HG03342 (cell line): ENCODE data around the gene TSPAN33.
"Not testable (repeated sequence)": the region's sequence is repeated elsewhere in the genome, so short reads cannot be mapped to it uniquely, and the experiment has no call there.

ENCODE experiments used
- ATAC-seq: cut with Tn5 transposase; IDR thresholded peaks from one replicate; pipeline ENCODE4 v1.9.1; 2021; ENCODE audit warnings: mild to moderate bottlenecking, moderate library complexity; ENCODE audit not compliant: unreplicated experiment

Gene TSPAN33

DNA sequence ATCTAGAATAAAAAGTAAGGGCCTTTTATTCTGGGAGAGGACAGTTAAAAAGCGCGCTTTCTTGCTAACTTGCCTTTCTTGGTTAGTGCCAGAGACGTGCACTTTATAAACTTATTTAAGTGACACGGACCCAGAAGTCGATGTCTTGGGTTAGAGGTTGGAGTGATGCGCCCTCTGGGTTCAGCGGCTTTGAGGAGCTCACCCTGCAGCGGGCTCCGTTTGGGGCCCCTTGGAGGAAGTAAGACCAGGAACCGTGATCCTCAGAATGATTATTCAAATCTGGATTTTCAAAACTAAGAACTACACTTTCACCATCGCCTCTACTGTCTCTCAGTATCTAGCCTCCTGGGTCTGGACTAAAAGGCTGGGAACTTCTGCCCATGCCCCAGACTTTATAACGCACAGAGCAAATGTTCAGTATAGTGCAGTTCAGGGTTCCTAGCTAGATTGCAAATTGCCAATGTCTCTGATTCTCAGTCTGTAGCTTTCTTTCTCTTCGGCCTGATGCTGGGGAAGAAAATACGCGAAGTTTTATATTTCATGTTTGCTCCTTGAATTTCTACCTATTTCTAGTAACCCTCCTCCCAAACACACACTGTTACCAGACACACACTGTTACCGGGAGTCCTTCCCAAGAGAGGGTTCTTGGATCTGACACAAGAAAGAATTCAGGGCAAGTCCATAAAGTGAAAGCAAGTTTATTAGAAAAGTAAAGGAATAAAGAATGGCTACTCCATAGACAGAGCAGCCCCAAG is 25.4 kb downstream of the TSPAN33 start:
- peak; percentile 50 for ATAC-seq

DNA sequence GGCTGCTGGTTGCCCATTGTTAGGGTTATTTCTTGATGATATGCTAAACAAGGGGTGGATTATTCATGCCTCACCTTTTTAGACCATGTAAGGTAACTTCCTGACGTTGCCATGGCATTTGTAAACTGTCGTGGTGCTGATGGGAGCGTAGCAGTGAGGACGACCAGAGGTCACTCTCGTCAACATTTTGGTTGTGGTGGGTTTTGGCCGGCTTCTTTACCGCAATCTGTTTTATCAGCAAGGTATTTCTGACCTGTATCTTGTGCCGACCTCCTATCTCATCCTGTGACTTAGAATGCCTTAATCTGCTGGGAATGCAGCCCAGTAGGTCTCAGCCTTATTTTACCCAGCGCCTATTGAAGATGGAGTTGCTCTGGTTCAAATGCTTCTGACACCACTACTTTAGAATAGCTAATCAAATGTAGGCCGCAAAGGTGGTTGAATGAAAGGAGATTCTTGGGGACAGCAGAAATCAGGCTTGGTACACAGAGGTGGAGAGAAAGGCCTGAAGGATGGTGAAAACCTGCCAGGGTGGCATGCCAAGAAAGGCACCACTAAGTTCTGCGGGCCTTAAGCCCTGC is 26.0 kb downstream of the TSPAN33 start:
- ATAC-seq = no peak

DNA sequence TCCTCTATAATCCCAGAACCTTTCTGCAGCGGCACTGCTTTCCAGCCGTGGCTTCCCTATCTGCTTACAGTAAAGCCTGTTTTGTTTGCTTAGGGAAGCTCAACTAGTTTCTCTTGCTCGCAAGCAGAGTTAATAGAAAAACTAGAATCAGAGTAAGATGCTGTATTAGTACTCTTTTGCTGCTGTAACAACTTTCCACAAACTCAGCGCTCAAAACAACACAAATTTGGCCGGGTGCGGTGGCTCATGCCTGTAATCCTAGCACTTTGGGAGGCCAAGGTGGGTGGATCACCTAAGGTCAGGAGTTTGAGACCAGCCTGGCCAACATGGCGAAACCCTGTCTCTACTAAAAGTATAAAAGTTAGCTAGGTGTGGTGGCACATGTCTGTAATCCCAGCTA is 29.4 kb downstream of the TSPAN33 start:
- not testable (repeated sequence) for ATAC-seq

DNA sequence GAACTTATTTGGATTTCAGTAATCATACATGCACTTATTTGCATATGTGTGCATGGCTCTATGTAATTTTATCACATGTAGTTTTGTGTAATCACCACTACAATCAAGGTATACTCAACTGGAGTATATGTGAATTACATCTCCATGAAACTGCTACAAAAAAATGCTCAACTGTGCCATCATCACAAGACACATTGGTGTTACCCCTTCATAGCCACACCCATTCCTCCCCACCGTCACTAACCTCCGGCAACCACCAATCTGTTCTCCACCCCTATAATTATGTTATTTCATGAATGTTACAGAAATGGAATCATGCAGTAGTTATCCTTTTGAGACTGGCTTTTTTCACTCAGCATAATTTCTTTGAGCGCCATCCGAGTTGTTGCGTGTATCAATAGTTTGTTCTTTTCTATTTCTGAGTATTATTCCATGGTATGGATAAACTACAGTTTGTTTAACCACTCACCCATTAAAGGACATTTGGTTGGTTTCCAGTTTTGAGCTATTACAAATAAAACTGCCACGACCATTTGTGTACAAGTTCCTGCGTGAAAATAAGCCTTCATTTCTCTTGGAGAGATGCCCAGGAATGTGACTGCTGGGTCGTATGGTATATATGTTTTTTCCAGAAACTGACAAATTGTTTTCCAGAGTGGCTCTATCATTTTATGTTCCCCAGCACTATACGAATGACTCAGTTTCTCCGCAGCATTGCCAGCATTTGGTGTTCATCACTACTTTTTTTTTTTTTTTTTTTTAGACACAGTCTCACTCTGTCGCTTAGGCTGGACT is 32.6 kb downstream of the TSPAN33 start:
- ATAC-seq = no peak

DNA sequence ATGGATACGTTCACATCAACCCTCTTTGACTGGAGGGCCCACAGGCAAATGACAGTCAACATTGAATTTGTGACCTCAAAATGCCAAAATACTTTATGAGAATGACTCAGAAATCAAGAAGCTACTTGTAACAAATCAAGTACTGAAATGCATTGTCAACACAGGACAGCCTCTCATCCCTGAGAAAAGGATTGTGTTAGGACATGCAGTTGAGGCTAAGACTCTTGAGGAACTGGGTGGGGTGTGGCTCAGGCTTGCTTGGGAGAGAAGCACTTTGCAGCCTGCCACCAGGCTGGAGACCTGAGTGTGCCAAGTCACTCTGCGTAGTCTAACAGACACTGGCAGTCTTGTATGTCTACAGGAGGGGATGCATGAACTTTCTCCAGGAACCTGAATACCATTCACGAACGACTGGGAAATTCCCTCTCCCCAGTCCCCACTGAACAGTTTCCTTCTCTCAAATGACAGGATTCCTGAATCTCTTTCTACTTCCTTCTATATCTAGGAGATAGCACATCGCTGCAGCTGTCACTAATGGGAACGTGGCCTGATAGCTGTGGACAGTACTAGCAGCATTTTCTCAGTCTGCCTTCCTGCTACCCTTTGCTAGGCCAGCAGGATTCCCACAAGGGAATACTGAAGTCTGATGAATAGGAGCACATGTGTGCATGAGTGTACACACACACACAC is 40.6 kb downstream of the TSPAN33 start:
- ATAC-seq = no peak

DNA sequence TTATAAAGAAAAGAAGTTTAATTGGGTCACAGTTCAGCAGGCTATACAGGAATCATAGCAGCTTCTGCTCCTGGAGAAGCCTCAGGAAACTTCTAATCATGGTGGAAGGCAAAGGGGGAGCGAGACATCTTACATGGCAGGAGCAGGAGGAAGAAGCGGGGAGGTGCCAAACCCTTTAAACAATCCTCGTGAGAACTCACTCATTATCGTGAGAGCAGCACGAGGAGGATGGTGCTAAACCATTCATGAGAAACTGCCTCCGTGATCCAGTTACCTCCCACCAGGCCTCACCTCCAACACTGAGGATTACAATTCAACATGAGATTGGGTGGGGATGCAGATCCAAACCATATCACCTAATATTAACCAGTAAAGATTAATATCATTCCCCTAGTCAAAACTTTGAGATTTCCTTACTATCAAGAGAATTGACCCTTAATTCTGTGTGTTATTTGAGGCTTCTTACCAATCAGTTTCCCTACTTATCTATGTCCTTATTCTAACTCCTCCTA is 42.3 kb downstream of the TSPAN33 start:
- ATAC-seq = no peak

DNA sequence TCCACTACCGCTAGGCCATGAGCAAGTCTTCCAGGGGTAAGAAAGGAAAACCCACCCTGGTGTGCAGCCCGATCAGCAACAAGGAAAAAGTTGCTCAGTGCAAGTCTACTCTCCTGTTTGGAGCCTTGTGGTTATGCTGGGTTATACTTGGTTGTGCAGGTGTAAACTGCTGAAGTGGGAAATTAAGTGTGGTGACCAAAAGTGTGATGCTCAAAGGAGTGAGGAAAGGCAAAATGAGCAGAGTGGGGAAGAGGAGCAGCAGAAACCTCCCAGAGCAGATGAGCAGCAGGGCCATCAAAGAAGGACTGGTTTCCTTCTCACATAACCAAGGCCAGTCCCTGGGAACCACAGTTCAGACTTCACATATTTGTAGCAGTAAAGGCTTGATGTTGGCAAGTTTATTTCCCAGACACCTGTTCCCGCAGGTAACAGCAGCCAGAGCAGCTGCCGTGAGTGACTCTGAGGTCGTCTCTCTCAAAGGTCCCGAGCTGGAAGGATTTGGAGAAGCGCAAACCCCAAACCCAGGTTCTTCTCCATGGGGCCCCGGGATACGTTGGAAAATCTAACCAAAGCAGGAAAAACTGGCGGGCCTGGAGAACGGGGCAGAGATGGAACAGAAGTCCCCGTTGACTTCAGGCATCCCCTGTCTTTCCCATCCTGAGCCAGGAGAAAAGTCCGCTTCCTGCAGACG is 43.3 kb downstream of the TSPAN33 start:
- ATAC-seq = no peak

DNA sequence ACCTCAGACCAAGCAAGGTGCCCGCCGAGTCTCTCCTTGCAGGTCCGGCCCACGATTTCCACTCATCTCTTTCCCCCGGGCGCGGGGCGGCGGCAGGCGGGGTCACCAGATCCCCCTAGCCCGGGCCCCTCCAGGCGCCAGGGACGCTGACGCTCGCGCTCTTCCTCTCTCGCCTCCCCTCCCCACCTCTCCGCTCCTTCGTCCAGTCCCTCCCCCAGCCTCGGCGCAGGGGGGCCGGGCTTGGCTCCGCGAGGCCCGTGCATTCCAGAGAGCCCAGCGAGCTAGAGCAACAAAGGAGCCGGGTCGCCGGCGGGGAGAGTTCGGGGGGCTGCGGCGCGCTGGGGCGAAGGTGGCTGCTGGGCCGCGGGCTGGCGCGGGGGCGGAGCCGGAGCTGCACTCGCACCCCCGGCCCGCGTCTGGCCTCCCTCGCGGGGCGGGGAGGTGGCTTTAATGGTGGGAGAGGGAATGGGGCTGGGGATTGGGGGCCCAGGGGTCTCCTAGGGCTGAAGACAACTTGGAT is 43.9 kb downstream of the TSPAN33 start, which contains the start of gene SMO:
TSS of gene SMO (plus strand) at position 262 of the 520 bp plus-strand sequence. CDS start 519 bp downstream, outside the sequence.
- no peak for ATAC-seq

DNA sequence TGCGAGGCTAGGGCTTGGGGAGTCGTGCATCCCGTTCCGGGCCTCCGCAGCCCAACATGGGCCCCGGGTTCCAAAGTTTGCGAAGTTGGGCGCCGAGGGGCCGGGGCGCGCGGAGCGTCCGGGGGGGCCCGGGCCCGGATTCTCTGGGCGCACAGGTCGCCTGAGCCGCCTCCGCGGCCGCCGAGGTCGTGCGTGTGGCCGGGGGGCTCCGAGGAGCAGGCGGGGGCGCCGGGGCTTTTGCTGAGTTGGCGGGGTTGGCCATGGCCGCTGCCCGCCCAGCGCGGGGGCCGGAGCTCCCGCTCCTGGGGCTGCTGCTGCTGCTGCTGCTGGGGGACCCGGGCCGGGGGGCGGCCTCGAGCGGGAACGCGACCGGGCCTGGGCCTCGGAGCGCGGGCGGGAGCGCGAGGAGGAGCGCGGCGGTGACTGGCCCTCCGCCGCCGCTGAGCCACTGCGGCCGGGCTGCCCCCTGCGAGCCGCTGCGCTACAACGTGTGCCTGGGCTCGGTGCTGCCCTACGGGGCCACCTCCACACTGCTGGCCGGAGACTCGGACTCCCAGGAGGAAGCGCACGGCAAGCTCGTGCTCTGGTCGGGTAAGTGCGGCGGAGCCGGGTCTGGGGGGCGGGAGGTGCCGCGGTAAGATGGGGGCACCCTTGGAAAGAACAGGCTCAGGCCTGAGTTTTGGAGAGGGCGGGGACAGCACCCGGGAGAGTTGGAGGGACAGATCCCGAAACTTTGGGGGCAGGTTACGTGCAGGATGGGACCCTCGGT is 44.6 kb downstream of the TSPAN33 start:
- ATAC-seq = no peak

DNA sequence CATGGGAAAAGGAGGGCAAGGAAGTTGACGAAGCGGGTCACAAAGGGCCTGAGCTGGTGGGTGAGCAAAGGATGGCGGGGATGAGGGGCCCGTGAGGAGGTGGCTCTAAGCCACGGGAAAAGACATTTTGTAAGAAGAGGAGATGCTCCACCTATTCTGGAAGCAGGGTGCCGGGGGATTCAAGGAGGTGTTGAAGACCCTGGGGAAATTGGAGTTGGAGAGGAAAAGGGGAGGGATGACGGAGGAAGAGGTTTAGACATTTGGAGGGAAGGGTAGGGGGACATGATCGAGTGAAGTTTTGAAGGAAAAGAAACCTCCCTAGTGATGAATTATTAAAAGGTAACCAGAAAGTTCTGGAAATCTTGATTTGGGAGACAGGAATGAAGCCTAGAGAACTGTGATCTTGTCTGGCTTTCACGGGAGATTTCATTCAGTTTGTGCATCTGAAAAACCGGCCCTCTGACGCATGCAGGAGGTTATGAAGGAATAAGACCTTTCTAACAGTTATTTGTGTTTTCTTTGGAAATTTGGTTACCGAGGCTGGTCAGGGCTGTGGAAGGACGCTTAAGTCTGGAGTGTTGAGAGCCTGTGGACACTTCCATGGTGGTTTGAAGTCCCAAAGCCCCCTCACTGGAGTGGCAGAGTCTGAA is 45.3 kb downstream of the TSPAN33 start:
- no peak for ATAC-seq

DNA sequence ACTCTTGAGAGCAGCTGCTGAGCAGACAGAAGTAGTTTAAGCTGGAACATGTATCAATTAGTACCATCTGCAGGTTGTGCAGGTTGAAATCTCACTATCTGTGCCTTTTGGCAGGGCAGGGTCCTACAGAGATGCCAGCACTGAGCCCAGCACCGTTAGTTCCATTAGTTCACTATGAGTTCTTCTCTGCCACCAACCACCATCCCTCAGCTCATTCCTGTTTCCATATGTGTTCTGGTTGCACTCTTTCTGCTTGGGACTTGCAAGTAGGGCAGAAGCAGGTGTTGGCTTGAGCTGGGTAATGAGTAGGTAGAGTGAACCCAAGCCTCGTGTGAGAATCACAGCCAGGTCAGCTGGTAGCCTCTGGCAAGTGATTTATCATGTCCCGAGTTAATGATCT is 46.8 kb downstream of the TSPAN33 start:
- ATAC-seq = no peak

DNA sequence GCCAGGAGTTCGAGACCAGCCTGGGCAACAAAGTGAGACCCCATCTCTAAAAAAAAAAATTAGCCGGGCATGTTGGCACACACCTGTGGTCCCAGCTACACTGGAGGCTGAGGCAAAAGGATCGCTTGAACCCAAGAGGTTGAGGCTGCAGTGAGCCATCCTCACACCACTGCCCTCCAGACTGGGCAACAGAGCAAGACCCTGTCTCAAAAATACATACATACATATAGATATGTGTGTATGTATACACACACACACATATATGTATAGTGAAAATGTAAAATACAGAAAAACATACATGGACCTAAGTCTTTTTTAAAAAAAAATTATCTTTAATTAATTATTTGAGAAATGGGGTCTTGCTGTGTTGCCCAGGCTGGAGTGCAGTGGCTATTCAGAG is 49.4 kb downstream of the TSPAN33 start:
- ATAC-seq = no peak

DNA sequence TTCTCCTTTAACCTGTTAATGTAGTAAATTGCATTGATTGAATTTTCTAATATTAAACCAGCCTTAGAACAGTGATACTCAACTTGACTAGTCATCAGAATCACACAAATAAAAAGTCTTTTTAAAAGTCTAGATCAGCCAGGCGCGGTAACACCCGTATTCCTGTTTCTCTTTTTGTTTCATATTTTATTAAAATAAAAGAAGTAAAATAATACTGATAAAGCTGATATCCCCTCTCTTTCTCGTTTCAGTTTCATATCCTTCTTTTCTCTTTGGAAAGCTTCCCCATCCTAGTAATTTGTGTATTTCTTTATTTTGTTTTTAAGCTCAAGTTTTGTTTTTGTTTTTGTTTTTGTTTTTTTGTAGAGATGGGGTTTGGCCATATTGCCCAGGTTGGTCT is 53.3 kb downstream of the TSPAN33 start:
- ATAC-seq = no peak

DNA sequence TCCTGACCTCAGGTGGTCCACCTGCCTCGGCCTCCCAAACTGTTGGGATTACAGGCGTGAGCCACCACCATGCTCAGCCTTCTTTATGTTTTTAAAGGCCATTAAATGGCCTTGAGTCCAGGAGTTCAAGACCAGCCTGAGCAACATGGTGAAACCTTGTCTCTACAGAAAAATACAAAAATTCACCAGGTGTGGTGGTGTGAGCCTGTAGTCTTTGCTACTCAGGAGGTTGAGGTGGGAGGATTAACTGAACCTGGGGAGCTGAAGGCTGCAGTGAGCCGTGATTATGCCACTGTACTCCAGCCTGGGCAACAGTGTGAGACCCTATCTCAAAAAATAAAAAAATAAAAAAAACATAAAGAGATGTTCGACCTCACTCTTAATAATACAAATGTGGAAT is 54.9 kb downstream of the TSPAN33 start:
- ATAC-seq = no peak

DNA sequence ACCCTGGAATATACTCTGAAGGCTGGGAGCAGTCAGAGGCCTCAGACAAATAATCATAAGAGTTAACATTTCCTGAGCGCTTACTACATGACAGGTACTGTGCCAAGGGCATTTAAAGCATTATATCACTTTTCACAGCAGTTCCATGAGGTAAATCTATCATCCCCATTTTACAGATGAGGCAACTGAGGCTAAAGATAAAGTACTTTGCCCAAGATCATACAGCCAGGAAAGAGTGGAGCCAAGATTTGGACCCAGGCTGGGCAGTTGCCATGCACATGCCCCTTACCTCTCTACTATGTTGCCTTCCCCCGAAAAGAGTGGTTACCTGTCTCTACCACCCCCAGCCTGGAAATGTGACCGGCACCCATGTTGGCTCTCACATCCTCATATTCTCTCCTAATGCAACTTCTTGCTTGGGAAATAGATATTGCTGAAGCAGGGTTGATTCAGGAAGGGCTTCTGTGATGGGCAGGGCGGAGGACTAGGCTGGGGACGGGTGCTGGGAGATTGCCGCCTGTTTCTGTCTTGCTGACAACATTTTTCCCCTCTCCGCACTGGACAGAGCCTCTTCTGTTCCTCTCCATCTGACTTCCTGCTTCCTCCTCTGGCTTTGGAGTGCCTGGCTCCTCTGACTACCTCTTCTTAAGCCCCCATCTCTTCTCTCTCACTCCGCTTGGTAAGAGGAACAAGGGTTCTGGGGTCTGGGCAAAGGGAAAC is 57.7 kb downstream of the TSPAN33 start:
- ATAC-seq = no peak

DNA sequence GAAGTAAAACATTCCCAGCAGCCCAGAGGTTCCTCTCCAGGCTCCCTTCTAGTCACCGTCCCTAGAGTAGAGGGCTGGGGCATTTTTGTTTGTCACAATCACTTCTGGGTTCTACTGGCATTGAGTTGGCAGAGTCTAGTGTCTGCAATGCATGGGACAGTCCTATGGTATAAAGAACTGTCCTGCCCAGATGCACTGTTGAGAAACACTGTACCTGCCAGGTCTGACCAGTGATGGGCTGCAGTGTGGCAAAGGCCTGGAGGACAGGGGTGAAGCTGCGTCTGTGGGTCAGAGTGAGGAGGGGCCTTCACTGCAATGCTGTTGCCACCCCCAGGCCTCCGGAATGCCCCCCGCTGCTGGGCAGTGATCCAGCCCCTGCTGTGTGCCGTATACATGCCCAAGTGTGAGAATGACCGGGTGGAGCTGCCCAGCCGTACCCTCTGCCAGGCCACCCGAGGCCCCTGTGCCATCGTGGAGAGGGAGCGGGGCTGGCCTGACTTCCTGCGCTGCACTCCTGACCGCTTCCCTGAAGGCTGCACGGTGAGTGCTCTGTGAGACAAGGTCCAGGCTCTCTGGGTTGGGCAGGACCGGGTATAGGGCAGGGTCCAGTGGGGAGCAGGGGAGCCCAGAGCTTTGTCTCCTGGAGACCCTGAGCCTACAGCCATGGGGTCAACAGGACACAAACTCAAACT is 58.7 kb downstream of the TSPAN33 start:
- no peak for ATAC-seq

DNA sequence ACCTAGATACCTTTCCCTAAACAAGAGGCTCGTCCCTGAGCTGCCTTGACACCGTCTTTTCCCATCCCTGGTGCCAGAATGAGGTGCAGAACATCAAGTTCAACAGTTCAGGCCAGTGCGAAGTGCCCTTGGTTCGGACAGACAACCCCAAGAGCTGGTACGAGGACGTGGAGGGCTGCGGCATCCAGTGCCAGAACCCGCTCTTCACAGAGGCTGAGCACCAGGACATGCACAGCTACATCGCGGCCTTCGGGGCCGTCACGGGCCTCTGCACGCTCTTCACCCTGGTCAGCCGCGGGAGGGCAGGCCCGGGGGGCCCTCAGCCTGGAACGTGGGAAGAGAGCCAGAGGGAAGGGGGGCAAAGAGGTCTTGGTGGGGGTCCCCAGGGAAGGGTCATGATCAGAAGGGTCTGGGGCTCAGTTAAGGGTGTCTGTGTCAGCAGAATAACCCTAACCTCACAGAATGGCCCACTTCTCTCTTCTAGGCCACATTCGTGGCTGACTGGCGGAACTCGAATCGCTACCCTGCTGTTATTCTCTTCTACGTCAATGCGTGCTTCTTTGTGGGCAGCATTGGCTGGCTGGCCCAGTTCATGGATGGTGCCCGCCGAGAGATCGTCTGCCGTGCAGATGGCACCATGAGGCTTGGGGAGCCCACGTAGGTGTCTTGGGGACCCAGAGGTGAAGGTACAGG is 60.8 kb downstream of the TSPAN33 start:
- ATAC-seq = no peak
